HK-2 (cell line): ENCODE measurements around the gene TRIM60.
"Not testable (repeated sequence)": the region's sequence is repeated elsewhere in the genome, so short reads cannot be mapped to it uniquely, and the experiment has no call there.

Source experiments
- DNase-seq: peaks from one replicate; pipeline ENCODE4 v3.0.0-alpha.2; 2018; ENCODE audit not compliant: unreplicated experiment

TRIM60 gene

GRCh38 chr4:165053645-165054044 is 21.8 kb downstream of the TRIM60 start, which contains the start of gene TRIM75:
Gene TRIM75, plus strand, starts transcription at chr4:165053866. Its CDS starts 5,282 bp downstream, at chr4:165059148.
- no peak for DNase-seq

- no peak for DNase-seq
Measured at GRCh38 chr4:165055601-165056000, 23.8 kb downstream of the TRIM60 start.

GRCh38 chr4:165058666-165059065 is 26.9 kb downstream of the TRIM60 start:
- DNase-seq: no peak

GRCh38 chr4:165059386-165059785 is 27.6 kb downstream of the TRIM60 start:
- no peak for DNase-seq

DNA sequence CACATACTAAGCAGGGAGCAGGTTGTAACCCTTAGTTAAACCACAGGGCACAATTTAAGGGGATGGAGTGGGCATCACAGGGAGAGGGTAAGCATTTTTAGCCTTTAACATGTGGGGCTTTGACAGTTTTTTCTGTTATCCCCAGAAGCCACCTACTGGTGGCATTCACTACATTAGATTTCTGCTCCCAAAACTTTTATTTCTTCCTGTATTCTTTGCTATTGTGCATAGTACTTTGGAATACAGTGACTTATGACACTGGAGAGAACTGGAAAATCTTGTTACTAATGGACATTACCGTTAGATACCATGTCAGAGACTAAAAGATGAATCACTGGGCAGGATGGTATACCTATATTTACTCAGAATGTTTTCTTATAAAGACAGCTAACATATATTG is 29.1 kb downstream of the TRIM60 start:
- no peak for DNase-seq

GRCh38 chr4:165070560-165070959 is 38.8 kb downstream of the TRIM60 start:
- no peak for DNase-seq

GRCh38 chr4:165073346-165073745 is 41.5 kb downstream of the TRIM60 start:
- DNase-seq: not testable (repeated sequence)

- no peak for DNase-seq
Measured at GRCh38 chr4:165077034-165077578, 45.3 kb downstream of the TRIM60 start.

DNA sequence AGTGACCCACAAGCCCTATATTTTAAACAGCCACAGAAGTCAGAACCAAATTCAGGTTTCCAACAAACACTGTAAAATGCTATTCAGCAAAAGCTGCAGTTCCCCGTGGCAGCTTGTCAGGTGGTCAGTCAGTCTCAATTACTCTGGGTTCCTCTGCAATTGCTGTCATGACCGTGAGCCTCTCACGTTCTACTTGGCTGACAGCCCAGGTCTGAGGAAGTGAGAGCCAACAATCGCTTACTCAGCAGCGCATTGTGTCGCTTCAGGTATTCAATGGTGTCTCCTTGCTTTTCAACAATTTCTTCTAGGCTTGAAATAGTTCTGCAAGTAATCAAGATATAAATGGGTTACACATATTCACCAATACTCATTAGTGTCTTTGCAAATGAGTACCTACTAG is 47.7 kb downstream of the TRIM60 start:
- peak; percentile 35 for DNase-seq

- DNase-seq: not testable (repeated sequence)
Measured at GRCh38 chr4:165084787-165085186, 53.0 kb downstream of the TRIM60 start.

- DNase-seq: no peak
Measured at GRCh38 chr4:165085946-165086345, 54.1 kb downstream of the TRIM60 start.

GRCh38 chr4:165088366-165088765 is 56.6 kb downstream of the TRIM60 start:
- no peak for DNase-seq
